ENCODE measurements around the gene CBLB. TPM values are rescaled to one million over a fixed set of nuclear protein-coding genes. Genes with fewer than 3 reads are reported as not detected.

The CBLB gene
- total RNA-seq, result 100 to 1,000 TPM; 104 to 113 TPM

GRCh38 chr3:105868742-105869530 is at the start of gene CBLB:
Gene CBLB (minus strand): TSS chr3:105869012. CDS start chr3:105867577, 1,435 bp downstream.
- no peaks in the 10 kb centered on the region for H3K27me3 Mint-ChIP-seq
- peaks cover 42% of the 10 kb centered on the region for H3K36me3 Mint-ChIP-seq (ENCODE audit: low read depth)
- peak; percentile 87 for ATAC-seq
- no peaks in the 10 kb centered on the region for H3K9me3 Mint-ChIP-seq
- no peak within 1 kb of the TSS for H3K4me3 Mint-ChIP-seq
- H3K27ac Mint-ChIP-seq, result peak within 1 kb of the TSS; percentile 96
- intact Hi-C loops (cut with micrococcal nuclease), result loop anchor here (5.0 kb wide), 4 partner anchors 42 to 463 kb away; no protein-coding TSS in a partner anchor
- ChIA-PET CTCF (interaction anchor here (1.1 kb wide), 1 partner anchor 32 kb away, joined by 3 read pairs; no protein-coding TSS in a partner anchor), POLR2A (interaction anchor here (0.8 to 4.7 kb wide), 16 partner anchors 11 to 462 kb away, joined by 3 to 33 read pairs (median 4); no protein-coding TSS in a partner anchor)
- peak; percentile 91 for DNase-seq
- TF ChIP-seq, protein P1, sequence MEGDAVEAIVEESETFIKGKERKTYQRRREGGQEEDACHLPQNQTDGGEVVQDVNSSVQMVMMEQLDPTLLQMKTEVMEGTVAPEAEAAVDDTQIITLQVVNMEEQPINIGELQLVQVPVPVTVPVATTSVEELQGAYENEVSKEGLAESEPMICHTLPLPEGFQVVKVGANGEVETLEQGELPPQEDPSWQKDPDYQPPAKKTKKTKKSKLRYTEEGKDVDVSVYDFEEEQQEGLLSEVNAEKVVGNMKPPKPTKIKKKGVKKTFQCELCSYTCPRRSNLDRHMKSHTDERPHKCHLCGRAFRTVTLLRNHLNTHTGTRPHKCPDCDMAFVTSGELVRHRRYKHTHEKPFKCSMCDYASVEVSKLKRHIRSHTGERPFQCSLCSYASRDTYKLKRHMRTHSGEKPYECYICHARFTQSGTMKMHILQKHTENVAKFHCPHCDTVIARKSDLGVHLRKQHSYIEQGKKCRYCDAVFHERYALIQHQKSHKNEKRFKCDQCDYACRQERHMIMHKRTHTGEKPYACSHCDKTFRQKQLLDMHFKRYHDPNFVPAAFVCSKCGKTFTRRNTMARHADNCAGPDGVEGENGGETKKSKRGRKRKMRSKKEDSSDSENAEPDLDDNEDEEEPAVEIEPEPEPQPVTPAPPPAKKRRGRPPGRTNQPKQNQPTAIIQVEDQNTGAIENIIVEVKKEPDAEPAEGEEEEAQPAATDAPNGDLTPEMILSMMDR (IDR thresholded peaks at IDR 0.05), result no peak
- peaks cover 26% of the 10 kb centered on the region for H3K4me1 Mint-ChIP-seq (ENCODE audit: low read depth)

- POLR2A ChIA-PET, result no interaction called here
- Mint-ChIP-seq H3K4me1 (ENCODE audit: low read depth) (peaks cover 5% of the 10 kb centered on the region), H3K36me3 (ENCODE audit: low read depth) (peaks cover 9% of the 10 kb centered on the region), H3K4me3 (no peak overlapping the region), H3K9me3 (peaks cover 26% of the 10 kb centered on the region), H3K27me3 (no peaks in the 10 kb centered on the region), H3K27ac (no peak overlapping the region)
- DNase-seq (no peak), ATAC-seq (no peak)
- CTCF ChIA-PET, result no interaction called here
- intact Hi-C loops (cut with micrococcal nuclease), result no loop called here
- TF ChIP-seq, protein P1 (IDR thresholded peaks at IDR 0.05), result no peak
Measured at GRCh38 chr3:105916767-105917166, 48.0 kb upstream of the CBLB start.

DNA sequence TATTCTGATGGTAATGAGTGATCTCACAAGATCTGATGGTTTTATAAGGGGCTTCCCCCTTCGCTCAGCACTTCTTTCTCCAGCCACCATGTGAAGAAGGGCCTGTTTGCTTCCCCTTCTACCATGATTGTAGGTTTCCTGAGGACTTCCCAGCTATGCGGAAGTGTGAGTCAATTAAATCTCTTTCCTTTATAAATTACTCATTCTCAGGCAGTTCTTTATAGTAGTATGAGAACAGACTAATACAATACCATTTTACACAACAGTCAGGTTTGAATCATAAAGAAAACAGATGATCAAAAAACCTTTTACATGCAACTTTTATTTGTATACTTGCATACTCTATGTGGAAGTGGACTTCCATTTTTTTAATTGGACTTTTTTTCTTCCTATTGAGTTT is 46.7 kb upstream of the CBLB start:
- Mint-ChIP-seq H3K27ac (no peak overlapping the region), H3K36me3 (ENCODE audit: low read depth) (peaks cover 9% of the 10 kb centered on the region), H3K4me1 (ENCODE audit: low read depth) (peaks cover 5% of the 10 kb centered on the region), H3K9me3 (peaks cover 17% of the 10 kb centered on the region), H3K27me3 (no peaks in the 10 kb centered on the region), H3K4me3 (no peak overlapping the region)
- POLR2A ChIA-PET, result no interaction called here
- TF ChIP-seq, protein P1 (IDR thresholded peaks at IDR 0.05), result no peak
- DNase-seq (no peak), ATAC-seq (no peak)
- intact Hi-C loops (cut with micrococcal nuclease), result no loop called here
- CTCF ChIA-PET, result no interaction called here

DNA sequence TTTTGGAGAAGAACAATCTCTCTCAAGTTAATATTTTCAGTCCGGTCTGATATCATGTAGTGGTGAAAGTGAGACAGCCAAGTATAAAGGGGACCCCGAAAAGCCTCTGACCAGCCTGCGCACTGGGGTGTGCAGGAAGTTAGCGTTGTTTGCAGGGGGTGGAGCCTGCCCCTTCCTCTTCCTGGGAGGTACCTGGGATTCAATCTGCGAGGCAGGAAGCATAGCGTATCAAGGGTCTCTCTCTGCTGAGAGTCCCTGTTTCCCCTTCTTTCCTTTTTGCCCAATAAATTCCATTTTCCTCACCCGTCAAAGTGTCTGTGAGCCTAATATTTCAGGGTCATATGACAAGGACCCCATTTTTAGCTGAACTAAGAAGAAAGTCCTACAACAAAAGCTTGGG is 44.8 kb upstream of the CBLB start:
- intact Hi-C loops (cut with micrococcal nuclease), result no loop called here
- no peak overlapping the region for H3K4me3 Mint-ChIP-seq
- ChIA-PET POLR2A (no interaction called here), CTCF (no interaction called here)
- peaks cover 18% of the 10 kb centered on the region for H3K9me3 Mint-ChIP-seq
- H3K27ac Mint-ChIP-seq, result no peak overlapping the region
- TF ChIP-seq, protein P1 (IDR thresholded peaks at IDR 0.05), result no peak
- no peaks in the 10 kb centered on the region for H3K4me1 Mint-ChIP-seq (ENCODE audit: low read depth)
- DNase-seq (no peak), ATAC-seq (no peak)
- H3K27me3 Mint-ChIP-seq, result no peaks in the 10 kb centered on the region
- peaks cover 6% of the 10 kb centered on the region for H3K36me3 Mint-ChIP-seq (ENCODE audit: low read depth)

DNA sequence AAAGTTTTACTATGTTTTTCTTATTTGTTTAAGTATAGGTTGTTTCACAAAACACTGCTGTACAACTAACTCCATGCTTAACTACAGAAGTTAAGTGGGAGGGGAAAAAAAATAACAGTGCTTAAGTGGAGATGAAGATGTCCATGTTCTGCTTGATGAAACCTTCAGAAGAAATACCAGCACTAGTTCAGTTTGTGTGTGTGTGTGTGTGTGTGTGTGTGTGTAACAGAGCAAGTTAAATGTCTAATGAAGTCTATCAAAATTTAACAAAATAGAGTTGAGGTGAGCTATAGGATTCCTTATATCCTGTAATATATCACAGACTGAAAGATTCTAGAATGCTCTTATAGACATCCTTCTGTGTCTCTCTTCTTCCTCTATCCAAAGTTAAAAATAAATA is 44.1 kb upstream of the CBLB start:
- CTCF ChIA-PET, result no interaction called here
- Mint-ChIP-seq H3K9me3 (peaks cover 18% of the 10 kb centered on the region), H3K4me1 (ENCODE audit: low read depth) (peaks cover 1% of the 10 kb centered on the region), H3K27ac (no peak overlapping the region), H3K4me3 (no peak overlapping the region), H3K36me3 (ENCODE audit: low read depth) (peaks cover 6% of the 10 kb centered on the region), H3K27me3 (no peaks in the 10 kb centered on the region)
- ATAC-seq (no peak), DNase-seq (no peak)
- POLR2A ChIA-PET, result no interaction called here
- intact Hi-C loops (cut with micrococcal nuclease), result no loop called here
- TF ChIP-seq, protein P1 (IDR thresholded peaks at IDR 0.05), result no peak

Data from activated CD8-positive, alpha-beta T cell treated with anti-CD3 and anti-CD28 coated beads for 36 hours (primary cell).